NOMO-1 treated with DMSO at 0.1 percent for 48 hours (cell line): Measurements from ENCODE around the gene SUMF1.
A peak's percentile ranks its signal among the peaks of the same experiment; 100 is the strongest.

Experiments
- DNase-seq: peaks from one replicate; lab custom pipeline; 2025; ENCODE audit not compliant: unreplicated experiment; lab: John Stamatoyannopoulos, UW

SUMF1 gene

DNA sequence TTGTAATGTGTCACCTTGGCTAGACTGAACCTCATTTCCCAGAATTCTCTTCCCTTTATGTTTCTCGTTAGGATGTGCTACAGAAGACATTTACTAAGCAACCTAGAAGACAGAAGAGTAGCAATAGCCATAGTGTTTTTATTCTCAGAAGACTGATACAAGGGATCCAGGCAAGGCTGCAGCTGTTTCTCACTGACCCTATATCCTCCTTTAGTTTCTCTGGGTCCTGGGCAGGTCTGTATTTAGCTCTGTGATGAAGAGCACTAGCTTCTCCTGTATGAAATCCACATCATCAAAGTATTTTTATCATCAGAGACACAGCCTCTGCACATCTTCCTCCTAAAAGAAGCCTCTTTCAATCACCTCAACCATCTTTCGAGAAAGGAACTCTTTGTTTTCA, 72.5 kb downstream of the SUMF1 start:
- DNase-seq, result no peak

DNA sequence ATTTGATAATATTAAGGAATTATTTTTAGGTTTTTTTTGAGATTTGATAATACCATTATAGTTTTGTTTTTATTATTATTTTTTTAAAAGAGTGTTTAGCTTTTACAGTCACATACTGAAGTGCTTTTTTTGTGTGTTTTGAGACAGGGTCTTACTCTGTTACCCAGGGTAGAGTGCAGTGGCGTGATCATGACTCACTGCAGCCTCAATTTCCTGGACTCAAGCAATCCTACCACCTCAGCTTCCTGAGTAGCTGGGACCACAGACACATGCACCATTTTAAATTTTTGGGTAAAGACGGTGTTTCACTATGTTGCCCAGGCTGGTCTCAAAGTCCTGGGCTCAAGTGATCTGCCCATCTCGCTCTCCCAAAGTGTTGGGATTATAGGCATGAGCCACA, 73.0 kb downstream of the SUMF1 start:
- DNase-seq, result peak; percentile 20

DNA sequence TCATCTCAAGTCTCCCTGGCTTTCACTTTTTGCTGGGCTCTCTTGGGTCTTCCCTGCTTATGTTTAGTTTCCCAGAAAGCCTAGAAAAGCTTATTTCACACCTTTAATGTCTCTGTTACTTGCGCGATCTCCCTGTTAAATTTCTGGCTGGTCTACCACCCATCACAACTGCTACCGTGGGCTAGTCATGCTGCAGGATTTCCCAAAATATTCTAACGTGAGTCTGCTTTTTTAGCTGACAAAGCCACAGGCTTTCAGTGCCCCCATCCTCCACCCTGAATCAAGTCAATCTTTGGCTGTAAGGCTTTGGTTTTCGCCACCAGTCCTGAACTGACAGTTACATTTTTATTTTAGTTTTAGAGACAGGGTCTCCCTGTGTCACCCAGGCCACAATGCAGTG, 74.1 kb downstream of the SUMF1 start:
- no peak for DNase-seq

DNA sequence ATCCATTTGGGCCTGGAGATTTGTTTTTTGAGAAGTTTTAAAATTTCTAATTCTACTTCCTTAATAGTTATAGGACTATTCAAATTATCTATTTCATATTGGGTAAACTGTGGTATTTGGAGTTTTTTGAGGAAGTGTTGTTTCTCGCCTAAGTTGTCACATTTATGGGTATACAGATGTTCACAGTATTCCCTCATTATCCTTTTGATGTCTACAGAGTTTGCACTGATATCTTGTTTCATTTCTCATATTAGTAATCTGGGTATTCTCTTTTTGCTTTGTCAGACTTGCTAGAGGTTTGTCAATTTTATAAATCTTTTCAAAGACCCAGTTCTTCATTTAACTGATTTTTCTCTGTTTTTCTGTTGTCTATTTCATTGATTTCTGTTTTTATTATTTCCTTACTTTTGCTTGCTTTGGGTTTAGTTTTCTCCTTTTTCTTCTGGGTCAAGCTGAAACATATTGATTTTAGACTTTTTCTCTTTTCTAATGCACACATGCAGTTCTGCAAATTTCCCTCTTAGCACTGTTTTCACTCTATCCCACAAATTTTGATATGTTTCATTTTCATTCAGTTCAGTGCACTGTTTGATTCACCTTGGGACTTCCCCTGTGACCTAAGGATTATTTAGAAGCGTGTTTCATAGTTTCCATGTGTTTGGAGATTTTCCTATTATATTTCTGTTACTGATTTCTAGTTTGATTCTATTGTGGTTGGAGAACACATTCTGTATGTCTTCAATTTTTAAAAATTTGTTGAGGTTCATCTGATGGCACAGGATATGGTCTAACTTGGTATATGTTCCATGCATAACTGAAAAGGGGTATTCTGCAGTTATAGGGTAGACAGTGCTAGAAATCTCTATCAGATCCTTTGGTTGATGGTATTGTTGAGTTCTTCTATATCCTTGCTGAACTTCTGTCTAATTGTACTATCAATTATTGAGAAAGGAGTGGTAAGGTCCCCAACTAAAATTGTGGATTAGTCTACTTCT, 79.6 kb downstream of the SUMF1 start:
- DNase-seq, result no peak

DNA sequence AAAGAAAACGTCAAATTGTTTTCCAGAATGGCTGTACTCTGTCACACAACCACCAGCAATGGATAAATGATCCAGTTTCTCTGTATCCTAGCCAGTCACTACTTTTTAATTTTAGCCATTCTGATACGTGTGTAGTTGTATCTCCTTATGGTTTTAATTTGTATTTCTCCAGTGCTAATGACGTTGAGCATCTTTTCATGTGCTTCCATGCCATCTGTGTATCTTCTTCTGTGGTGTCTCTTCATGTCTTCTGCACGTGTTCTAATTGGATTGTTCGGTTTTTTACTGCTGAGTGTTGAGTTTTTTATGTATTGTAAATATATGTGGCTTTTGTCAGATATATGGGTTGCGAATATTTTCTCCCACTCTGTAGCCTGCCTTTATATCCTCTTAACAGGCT, 81.9 kb downstream of the SUMF1 start:
- DNase-seq, result no peak

DNA sequence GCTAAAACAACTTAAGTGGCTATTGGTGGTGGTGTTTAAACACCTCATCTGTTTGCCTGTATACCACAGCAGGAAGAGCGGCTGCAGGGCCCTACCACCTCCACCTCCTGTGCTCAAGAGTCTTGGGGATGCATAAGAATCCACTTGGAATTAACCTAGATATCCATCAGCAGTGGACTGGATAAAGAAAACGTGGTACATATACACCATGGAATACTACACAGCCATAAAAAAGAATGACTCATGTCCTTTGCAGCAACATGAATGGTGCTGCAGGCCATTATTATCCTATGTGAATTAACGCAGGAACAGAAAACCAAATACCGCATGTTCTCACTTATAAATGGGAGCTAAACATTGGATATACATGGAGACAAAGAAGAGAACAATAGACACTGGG, 87.1 kb downstream of the SUMF1 start:
- no peak for DNase-seq

DNA sequence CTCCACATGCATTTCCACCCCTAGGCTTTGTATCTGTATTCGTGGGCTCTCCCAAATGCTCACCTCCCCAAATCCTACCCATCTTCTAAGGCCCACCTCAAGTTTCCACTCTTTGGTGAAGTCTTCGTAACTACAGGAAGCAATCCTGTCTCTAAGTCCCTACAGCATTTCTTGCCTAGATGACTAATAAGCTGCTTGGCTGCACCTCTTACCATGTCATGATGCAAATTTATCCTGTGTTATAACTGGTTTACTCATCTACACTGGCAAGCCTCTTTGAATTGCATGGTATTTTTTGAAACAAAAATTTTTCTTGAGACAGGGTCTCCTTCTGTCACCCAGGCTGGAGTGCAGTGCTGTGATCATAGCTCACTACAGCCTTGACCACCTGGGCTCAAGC, 90.6 kb downstream of the SUMF1 start:
- DNase-seq, result no peak

DNA sequence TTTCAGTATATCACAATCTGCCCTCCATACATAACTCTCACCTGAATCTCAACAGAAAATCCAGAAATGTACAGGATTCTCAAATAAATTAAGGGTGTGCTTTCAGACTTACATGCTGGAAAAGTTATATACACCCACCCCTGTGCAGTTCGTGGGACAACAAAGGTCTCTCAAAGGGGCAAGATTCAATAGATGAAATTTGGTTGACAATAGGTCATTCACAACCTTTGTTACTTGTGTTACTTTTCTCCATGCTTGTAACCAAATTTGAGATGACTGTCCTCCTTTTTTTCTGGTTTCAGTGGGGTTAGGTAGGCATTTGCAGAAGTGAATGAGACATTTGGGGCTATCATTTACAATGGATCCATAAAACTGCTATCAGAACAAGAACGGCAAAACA, 91.2 kb downstream of the SUMF1 start:
- DNase-seq, result no peak

DNA sequence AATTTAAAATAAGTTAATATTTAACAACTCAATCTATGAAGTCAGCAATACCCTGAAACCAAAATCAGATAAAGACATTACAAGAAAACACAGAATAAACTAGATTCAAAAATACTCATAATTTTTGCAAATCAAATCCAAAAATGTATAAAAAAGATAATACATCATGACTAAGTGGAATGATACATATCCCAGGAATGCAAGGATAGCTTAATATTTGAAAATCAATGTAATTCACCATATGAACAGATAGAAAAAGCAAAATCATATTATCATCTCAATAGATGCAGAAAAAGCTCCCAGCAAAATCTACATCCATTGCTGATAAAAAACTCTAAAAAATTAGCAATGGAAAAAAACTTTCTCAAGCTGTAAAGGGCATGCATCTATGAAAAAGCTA, 93.4 kb downstream of the SUMF1 start:
- no peak for DNase-seq

DNA sequence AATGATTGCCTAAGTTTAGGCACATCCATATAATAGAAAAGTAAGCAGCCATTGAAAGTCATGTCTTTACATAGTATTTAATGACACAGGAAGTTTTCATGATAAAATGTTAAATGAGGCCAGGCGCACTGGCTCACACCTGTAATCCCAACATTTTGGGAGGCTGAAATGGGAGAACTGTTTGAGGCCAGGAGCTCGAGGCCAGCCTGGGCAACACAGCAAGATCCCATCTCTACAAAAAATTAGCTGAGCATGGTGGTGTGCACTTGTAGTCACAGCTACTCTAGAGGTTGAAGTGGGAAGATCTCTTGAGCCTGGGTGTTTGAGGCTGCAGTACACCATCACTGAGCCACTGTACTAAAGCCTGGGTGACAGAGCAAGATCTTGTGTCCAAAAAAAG, 104.5 kb downstream of the SUMF1 start:
- DNase-seq, result no peak

DNA sequence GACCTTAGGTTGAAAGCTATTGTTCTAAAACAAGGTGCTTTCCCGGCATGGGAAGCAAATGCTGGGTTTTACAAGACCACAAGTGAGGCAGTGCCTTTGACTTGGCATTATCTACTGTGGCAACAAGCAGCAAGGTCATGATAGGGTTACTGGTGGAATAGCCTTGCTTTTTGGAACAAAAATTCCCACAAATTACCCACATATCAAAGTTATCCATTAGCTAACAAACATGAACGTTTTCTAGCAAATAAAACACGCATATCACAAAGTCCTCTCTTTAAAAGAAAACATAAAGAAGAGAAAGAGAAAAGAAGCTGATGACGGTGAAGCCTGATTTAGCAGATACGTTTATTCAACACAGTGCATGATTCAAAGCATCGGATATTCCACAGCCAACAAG, 106.3 kb downstream of the SUMF1 start:
- DNase-seq, result no peak

DNA sequence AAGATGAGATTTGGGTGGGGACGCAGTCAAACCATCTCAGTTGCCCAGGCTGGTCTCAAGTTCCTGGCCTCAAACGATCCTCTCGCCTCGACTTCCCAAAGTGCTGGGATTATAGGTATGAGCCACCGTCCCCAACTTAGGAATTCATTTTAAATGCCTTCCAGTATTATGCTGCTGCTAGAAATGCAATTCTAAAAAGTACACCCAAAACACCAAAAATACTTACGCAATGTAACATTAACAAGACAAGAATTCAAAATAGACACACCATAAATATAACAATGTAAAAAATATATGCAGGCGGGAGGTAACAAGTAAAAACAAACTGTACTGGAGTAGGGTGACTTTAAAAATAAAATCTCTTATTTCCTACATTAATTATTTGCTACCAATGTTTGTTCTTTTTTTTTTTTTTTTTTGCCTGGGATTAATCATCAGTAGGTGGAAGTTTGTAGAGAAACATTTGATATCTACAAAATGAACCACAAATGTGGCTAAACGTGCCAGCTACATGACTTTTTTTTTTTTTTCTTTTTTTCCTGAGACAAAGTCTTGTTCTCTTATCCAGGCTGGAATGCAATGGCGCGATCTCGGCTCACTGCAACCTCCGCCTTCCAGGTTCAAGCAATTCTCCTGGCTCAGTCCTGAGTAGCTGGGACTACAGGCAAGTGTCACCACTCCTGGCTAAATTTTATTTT, 107.1 kb downstream of the SUMF1 start:
- DNase-seq, result no peak

DNA sequence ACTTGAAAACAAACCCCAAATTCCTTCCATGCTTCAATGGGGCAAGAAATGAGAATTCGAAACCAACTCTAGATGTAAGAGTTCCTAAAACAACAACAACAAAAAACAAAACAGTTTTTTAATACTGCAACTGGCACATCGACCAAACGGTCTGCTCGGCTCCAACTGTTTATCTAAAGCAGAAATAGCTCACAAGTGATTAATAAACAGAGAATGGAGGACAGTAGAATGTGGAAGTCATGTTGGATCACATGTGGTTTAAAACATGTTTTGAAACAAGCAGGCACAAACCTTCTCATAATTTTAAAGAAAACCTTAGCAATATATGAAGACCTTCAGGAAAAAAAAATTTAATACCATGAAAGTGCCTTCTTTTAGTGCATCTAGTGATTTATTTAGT, 108.8 kb downstream of the SUMF1 start:
- DNase-seq, result no peak

DNA sequence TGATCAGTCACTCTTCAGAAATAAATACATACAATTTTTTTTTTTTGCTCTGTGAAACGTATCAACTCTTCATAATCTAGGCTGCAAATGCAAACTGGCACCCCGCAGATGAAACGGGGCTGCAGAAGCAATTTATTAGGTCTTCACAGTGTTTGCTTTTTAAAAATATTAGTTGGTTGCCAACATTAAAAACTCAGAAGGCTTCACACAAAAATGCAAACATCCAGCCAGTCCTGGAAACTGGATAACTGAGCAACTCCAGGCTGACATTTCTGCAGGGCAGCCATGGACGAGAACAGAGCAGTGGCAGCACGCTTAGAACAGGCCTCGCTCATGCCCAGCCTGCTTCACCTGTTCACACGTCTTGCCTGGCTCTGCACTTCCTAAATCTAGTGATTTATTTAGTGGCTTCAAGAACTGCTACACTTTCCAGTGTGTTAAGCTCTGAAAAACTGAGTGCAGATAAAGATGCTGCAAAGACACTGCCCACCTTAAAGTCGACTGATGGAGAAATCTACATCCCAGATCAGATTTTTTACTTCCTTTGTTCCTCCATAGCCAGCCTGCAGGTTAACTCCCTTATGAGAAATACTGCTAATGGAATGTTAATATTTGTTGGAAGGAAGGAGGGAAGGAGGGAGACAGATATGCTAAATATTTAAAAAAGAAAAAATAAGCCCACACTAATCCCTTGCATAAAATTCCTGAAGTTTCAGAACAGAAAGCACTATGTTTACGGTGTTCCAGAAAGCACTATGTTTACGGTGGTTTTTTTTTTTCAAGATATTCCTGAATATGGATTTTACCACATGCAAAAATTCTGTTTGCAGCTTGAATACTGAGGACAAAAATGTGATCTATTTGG, 110.3 kb downstream of the SUMF1 start:
- DNase-seq, result no peak

DNA sequence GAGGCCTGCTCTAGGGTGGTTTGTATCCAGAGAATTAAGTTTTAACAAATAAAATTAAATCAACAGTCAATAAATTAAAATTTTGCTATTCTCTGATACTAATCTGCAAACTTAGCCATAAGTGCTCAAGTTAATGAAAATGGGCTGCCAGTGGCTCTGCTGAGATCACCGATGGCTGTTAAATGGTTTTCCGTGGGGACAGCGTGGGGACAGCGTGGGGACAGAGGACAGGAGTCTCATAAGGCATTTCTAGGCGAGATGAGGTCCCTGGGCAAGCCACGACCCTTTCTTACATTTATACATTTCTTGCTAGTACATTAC, 110.9 kb downstream of the SUMF1 start:
- DNase-seq, result no peak

DNA sequence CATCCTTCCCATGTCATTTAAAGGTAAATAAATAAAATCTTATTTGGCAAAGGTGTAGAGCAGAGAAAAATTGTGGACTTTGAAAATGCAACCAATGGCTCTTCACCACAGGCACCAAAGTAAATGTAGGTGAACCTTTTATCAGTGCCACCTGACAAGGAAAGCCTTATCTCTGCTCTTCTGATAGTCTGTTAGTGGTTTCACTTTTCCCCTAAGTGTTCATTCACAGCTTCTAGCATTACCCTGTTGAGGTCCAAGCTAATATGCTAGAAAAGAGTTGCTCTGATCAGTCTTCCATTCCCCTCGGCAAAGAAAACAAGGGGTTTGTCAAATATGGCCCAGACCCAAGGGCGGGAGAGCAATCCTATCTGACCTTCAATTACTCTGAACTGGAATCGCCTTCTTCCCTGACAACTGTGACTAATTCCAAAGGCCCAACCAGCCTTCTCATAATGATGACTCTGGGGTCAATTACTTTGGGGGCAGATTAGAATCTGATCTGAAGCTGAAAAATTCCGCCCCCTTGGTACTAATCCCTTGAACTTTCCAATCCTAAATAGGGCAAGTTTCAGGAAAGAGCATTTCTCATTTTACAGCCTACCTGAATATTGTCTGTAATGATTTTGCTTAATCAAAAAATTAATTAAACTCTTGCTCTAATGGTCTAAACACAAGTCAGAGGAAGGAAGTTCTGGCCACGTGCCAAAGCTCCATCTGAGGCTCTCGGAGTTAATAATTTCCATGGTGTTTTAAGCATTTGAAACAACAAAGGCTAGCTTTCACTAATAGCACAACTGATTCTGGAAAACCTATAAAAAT, 111.5 kb downstream of the SUMF1 start:
- DNase-seq, result no peak

DNA sequence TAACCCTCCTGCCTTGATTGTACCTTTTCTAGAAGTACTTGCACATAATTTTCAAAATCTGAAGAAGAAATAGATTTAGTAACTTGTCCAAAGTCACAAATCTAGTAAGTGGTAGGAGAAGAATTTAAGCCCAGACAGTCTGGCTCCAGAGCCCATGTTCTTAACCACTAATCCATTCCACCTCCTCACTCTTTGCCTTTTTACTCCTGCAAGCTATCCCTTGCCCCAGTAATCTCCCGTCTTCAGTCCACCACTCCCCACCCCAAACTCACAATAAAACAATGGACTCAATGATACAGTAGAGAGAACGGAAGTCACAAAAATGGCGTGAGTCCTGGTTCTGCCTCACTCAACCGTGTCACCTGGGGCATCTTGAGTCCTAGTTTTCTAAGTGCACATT, 115.2 kb downstream of the SUMF1 start:
- DNase-seq, result no peak

DNA sequence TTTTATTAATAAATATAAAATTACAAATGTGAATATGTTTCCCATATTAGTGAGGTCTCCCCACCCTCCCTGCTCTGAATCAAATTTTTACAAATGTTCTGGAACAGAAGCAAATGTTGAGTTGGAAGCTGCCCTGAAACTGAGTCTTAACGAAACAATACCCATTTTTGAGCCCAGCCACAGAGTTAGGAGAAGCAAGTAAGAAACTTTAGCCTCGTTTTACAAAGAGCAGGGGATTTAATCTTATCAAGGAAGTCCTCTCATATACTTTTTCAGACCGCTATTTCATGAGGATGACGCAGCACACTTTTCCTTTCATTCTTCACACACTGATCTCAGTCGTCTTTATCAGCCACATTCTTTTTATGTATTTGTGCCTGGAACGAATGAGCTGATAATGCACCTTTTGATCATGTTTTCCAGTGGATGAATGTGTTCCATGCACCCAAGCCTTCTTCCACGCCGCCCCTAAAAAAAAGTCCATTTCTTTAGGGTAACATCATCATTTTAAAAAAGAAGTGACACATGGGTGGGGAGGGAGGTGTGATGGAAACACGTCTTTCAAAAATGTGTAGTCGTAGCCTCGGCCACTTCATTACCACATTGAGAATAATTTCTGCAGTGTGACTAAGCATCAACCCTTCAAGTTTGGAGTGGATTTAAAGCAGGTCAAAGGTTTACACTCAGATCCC, 115.8 kb downstream of the SUMF1 start:
- DNase-seq, result peak; percentile 35

DNA sequence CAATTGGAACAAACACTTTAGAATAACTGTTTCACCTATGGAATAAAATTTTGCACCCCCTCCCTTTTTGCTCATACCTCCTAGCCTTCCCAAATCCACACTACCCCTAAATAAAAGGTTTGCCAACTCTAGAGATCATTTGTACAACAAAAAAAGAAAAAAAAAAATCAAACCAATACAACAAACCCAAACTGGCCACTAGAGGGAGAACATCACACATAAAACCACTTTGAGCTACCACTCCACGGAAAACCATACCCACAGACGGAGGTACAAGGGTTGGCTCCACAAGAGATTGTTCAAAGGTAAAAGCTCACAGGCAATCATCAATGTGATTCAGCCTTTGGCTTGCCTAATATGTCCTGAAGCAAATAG, 116.3 kb downstream of the SUMF1 start:
- DNase-seq, result peak; percentile 71

DNA sequence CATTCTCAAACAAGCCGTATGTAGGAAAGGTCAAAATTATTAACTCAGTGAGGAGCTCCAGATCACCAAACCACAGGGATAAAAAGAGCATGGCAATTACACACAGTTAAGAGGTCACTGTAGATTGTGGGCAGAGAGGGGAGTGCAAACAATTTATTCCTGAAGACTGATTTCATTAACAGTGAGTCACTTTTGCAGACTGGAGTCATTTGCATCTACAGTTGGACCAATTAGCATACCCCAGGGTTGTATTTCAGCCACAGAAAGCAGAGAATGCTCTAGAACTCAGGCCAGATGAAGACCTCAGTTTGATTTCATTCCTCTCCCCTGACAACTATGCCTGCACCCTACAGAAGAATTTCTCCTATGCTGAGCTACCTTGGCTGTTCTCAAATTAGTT, 123.8 kb downstream of the SUMF1 start:
- DNase-seq, result peak; percentile 52
